Bronchial epithelial cell (primary cell): ENCODE data around the gene NT5C1A. TPM values are rescaled to one million over a fixed set of nuclear protein-coding genes. Genes with fewer than 3 reads are reported as not detected.

Experiments used
- DNase-seq: peaks from one replicate; pipeline ENCODE4 v3.0.0-alpha.2; 2010; ENCODE audit warnings: low read depth
- FAIRE-seq: peaks from 2 replicates; lab custom pipeline; 2011; peaks lifted over from hg19 to GRCh38; lab: Jason Lieb, UNC
- H3K27me3 ChIP-seq: 2 replicates; pipeline ENCODE4 v1.5.1; 2011; ENCODE audit warnings: low read length; ENCODE audit not compliant: control insufficient read depth, insufficient read depth
- H3K36me3 ChIP-seq: 2 replicates; pipeline ENCODE4 v1.5.1; 2011; ENCODE audit warnings: low read length; ENCODE audit not compliant: control insufficient read depth, insufficient read depth
- H3K4me3 ChIP-seq: 2 replicates; pipeline ENCODE4 v1.5.1; 2011; ENCODE audit warnings: mild to moderate bottlenecking, low read depth, low read length, control low read depth
- total RNA-seq: library from RNA; depleted of rRNA; stranded (reverse); fragments of >200 nt; gene quantifications from 2 replicates; pipeline ENCODE4 v1.2.1, GENCODE V29; 2014
- TF ChIP-seq, protein P1 (sequence below): IDR thresholded peaks from 2 replicates; pipeline ENCODE4 v1.5.1; 2011; ENCODE audit warnings: mild to moderate bottlenecking, moderate library complexity, low read length, control low read depth, inconsistent platforms; ENCODE audit not compliant: insufficient read depth, severe bottlenecking

NT5C1A gene
- total RNA-seq, 1 donor from 2014 or later = not detected

DNA sequence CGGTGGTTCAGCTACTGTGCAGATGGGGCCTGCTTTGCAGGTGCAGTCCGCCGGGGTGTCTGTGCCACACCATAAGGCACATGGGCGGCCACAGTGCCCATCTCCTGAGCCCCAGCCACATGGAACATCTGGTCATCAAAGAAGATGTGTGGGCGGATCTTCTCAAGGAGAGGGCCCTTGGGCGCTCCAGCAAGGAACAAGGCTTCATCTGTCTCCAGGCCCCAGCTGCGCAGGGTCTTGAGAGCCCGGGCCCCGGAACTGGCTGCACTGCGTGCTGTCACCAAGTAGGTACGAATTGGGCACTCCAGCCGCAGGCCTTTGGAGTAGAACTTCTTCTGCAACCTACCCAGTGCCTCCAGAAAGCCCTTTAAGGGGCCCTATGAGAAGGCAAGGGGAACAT, 12.8 kb downstream of the NT5C1A start:
- no peak for FAIRE-seq
- H3K27me3 ChIP-seq = peaks cover 2% of the 10 kb centered on the region
- no peaks in the 10 kb centered on the region for H3K36me3 ChIP-seq
- TF ChIP-seq, protein P1, sequence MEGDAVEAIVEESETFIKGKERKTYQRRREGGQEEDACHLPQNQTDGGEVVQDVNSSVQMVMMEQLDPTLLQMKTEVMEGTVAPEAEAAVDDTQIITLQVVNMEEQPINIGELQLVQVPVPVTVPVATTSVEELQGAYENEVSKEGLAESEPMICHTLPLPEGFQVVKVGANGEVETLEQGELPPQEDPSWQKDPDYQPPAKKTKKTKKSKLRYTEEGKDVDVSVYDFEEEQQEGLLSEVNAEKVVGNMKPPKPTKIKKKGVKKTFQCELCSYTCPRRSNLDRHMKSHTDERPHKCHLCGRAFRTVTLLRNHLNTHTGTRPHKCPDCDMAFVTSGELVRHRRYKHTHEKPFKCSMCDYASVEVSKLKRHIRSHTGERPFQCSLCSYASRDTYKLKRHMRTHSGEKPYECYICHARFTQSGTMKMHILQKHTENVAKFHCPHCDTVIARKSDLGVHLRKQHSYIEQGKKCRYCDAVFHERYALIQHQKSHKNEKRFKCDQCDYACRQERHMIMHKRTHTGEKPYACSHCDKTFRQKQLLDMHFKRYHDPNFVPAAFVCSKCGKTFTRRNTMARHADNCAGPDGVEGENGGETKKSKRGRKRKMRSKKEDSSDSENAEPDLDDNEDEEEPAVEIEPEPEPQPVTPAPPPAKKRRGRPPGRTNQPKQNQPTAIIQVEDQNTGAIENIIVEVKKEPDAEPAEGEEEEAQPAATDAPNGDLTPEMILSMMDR = no peak
- DNase-seq = no peak
- H3K4me3 ChIP-seq = no peak overlapping the region

DNA sequence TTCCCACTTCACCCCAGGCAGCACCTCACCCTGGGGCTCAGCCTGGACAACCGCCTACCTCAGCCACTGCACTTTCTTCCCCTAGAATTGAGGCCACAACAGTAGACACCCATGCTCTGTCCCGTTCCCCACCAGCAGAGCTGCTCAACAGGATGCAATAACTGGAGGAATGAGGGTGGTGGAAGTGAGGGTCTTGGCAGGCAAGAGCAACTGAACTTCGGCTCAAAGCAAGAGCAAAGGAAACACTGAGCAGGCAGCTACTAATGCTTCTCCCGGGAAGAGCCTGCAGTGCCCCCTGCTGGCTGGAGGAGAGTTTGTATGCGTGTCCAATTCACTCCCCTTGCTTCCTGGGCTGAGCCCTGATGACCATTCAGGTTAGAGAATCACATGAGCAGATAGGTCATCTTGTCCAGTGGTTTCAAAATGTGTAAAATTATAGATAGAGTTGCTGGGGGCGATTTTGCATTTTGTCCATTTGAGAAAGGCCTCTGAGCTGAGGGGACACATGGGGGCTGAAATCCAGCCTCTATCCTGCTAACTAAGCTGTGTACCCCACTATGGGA, 13.9 kb downstream of the NT5C1A start:
- H3K27me3 ChIP-seq = peaks cover 2% of the 10 kb centered on the region
- no peak for FAIRE-seq
- peak; percentile 50 for DNase-seq
- H3K4me3 ChIP-seq = no peak overlapping the region
- TF ChIP-seq, protein P1 = peak; percentile 90
- no peaks in the 10 kb centered on the region for H3K36me3 ChIP-seq

DNA sequence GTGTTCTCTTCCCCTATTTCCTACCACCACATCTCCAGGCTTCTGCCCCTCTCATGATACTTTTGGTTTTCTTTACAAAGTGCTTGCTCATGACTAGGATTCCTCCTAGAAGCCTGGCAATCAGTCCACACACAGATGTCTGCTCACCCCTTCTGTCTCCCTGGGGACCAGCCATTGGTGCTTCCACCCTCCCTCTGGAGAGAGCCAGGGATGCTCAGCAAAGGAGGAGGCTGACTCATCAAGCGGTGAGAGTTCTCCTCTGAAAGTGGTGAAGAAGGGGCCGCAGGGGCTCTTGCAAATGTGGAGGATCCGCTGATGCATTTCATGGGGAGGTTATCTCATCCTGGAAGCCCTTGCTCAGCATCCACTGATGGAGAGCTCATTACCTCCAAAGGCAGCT, 14.5 kb downstream of the NT5C1A start:
- TF ChIP-seq, protein P1 = no peak
- FAIRE-seq (no peak), DNase-seq (no peak)
- H3K4me3 ChIP-seq = no peak overlapping the region
- H3K36me3 ChIP-seq = no peaks in the 10 kb centered on the region
- H3K27me3 ChIP-seq = peaks cover 2% of the 10 kb centered on the region

DNA sequence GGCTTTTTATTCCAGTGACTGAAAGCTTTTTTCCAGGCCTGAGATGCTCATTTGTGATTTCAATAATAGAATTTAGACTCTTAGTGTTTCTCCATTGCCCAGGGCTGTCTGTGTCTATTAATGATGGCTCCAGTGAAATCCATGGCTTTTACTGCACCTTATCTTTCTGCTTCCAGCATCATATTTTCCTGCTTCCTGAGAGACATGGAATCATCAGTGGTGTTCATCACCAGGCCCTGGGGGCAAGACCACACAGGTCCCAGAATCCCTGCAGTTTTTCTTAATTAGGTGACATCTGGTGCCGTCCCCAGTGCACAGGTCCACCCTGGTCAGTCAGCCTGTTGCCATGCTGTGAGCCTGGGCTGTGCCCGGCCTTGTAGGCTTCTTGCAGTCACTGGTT, 15.5 kb downstream of the NT5C1A start:
- no peak for FAIRE-seq
- TF ChIP-seq, protein P1 = no peak
- no peak overlapping the region for H3K4me3 ChIP-seq
- peaks cover 2% of the 10 kb centered on the region for H3K27me3 ChIP-seq
- H3K36me3 ChIP-seq = no peaks in the 10 kb centered on the region
- DNase-seq = no peak

DNA sequence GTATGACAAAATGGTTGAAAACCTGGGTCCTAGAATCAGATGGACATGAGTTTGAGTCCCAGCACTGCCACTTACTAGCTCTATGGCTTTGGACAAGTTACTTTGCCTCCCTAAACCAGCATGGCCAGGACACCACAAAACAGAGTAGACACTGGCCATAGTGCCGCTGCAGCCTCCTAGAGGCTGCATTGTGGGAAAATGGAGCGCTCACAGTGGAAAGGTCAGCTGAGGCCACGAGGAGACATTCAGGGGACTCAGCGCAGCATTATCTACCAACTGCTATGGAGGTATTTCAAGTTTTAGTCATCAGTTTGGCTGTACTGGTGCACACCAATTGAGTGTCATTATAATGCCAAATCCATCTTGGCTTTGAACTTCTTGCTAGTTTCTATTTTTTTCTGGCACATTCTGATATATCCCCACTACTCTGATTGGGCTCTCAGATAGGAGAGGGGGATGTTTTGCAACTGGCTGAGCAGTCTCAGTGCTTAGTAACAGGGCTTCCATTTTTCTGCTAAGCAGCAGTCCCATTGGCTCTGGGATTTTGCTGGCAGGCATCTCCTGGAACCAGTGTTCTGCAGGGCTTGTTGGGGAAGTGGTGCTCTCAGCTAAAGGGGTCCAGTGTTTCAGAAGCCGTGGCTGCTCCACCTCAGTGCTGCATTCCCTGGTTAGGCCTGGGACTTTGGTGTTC, 16.2 kb downstream of the NT5C1A start:
- H3K36me3 ChIP-seq = no peaks in the 10 kb centered on the region
- H3K27me3 ChIP-seq = peaks cover 2% of the 10 kb centered on the region
- FAIRE-seq (no peak), DNase-seq (no peak)
- TF ChIP-seq, protein P1 = no peak
- no peak overlapping the region for H3K4me3 ChIP-seq
